Cardiac fibroblast (primary cell): ENCODE measurements around the gene CDV3.

Source experiments
- DNase-seq, 2 donors: peaks; one replicate each; pipeline versions ENCODE4 v3.0.0 to v3.0.0-alpha.2; 2010; ENCODE audit warnings: low read depth in 2 of 2
- H3K4me3 ChIP-seq, 2 donors: replicated peaks in 1 of 2; 1 replicate in 1 of 2; 2 replicates in 1 of 2; pipeline ENCODE4 v1.5.1; 2011; ENCODE audit warnings: low read depth in 2 of 2, low read length in 2 of 2, mild to moderate bottlenecking in 2 of 2, moderate library complexity in 1 of 2
- CTCF ChIP-seq: IDR thresholded peaks from one replicate; pipeline ENCODE4 v1.5.1; 2011; ENCODE audit warnings: low read depth, mild to moderate bottlenecking, low read length, inconsistent platforms

CDV3 gene

GRCh38 chr3:133611534-133611933 lies 38.0 kb downstream of the CDV3 start:
- no peak for DNase-seq
- H3K4me3 ChIP-seq = no peak overlapping the region
- no peak for TF ChIP-seq CTCF

- H3K4me3 ChIP-seq = no peak overlapping the region
- TF ChIP-seq CTCF = no peak
- DNase-seq = no peak
Observed at GRCh38 chr3:133620066-133620784, 46.7 kb downstream of the CDV3 start.

GRCh38 chr3:133627789-133628188 lies 54.3 kb downstream of the CDV3 start:
- no peak for TF ChIP-seq CTCF
- H3K4me3 ChIP-seq = no peak overlapping the region
- no peak for DNase-seq

- no peak overlapping the region for H3K4me3 ChIP-seq
- no peak for DNase-seq
- no peak for TF ChIP-seq CTCF
Observed at GRCh38 chr3:133629146-133629545, 55.7 kb downstream of the CDV3 start.

GRCh38 chr3:133633439-133633838 lies 60.0 kb downstream of the CDV3 start:
- no peak overlapping the region for H3K4me3 ChIP-seq
- no peak for DNase-seq
- no peak for TF ChIP-seq CTCF
